ENCODE results near the gene ASB16.

ASB16 gene

DNA sequence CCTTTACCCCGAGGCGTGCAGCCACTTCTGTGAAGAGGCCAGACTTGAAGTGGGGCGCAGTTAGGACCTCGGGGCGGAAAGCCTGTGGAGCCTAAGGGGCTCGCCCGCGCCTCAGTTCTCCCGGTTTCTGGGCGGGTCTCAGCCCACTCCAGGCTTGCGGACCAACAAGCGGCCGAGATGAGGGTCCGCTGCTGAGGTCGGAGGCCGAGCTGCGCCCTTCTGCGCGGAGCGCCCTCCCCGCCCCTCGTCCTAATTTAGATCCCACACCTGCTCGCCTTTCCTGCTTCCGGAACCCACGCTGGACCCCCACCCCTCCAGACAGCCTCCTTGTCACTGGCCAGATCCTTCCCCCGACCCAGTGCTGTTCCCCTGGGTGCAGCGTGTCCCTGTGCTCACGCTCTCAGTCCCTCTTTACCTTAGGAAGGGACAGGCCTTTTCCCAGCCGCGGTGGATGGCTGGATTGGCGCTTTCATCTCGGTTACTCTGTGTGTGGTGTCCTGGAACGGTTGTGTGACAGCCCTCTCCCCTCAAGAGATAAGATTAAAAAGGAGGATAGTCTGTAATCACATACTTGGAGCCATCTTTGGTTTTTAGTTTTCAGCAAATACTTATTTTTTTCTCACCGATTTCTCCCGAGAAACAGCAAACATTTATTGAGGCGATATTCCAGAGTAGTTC, 30.1 kb downstream of the ASB16 start:
- peaks cover 32% of the 10 kb centered on the region for H3K4me1 ChIP-seq (ENCODE audit: low read depth, poor library complexity, severe bottlenecking)
- H3K79me2 ChIP-seq (ENCODE audit: insufficient read depth, low read depth): peaks cover 20% of the 10 kb centered on the region; the same call in 1 of the 2 replicates

DNA sequence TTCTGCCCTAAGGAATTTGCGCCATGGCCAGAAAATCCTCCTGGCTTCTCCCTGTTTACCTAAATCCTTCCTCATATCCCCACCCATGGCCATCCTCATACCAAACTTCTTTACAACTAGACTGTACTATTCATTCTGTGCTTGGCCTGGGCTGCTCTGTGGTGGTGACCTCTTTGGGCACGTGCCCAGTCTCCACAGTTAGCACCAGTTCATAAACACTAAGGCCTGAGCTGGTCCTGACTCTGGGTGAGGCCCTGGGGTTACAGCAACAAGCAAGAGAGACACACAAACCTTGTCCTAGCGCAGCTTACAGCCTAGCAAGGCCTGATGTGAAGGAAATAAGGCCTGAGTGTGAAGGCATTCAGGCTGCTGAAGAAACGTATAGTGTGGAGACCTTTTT, 32.3 kb downstream of the ASB16 start:
- Histone ChIP-seq H2AFZ (ENCODE audit: low read depth) (no peak overlapping the region), H3K36me3 (ENCODE audit: insufficient read depth) (no peaks in the 10 kb centered on the region; the same call in 1 of the 2 replicates), H3K27me3 (ENCODE audit: insufficient read depth, low read depth) (no peaks in the 10 kb centered on the region), H3K4me1 (ENCODE audit: low read depth, poor library complexity, severe bottlenecking) (peaks cover 25% of the 10 kb centered on the region), H3K27ac (no peak overlapping the region), H3K79me2 (ENCODE audit: insufficient read depth, low read depth) (peaks cover 9% of the 10 kb centered on the region; the same call in 1 of the 2 replicates), H3K4me2 (no peak overlapping the region), H3K4me3 (IDR thresholded peaks at IDR 0.05; ENCODE audit: insufficient read depth, low read depth, low read length) (no peak overlapping the region), H4K20me1 (ENCODE audit: insufficient read depth) (no peaks in the 10 kb centered on the region), H3K9ac (no peak overlapping the region)
- TF ChIP-seq, protein P1, sequence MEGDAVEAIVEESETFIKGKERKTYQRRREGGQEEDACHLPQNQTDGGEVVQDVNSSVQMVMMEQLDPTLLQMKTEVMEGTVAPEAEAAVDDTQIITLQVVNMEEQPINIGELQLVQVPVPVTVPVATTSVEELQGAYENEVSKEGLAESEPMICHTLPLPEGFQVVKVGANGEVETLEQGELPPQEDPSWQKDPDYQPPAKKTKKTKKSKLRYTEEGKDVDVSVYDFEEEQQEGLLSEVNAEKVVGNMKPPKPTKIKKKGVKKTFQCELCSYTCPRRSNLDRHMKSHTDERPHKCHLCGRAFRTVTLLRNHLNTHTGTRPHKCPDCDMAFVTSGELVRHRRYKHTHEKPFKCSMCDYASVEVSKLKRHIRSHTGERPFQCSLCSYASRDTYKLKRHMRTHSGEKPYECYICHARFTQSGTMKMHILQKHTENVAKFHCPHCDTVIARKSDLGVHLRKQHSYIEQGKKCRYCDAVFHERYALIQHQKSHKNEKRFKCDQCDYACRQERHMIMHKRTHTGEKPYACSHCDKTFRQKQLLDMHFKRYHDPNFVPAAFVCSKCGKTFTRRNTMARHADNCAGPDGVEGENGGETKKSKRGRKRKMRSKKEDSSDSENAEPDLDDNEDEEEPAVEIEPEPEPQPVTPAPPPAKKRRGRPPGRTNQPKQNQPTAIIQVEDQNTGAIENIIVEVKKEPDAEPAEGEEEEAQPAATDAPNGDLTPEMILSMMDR (conservative IDR thresholded peaks at IDR 0.05; ENCODE audit: low read depth, low read length): no peak

More for the DNA sequence above, 30.1 kb downstream of the ASB16 start:
- H3K27me3 ChIP-seq (ENCODE audit: insufficient read depth, low read depth): no peaks in the 10 kb centered on the region
- peak overlapping the region; percentile 53 for H3K4me3 ChIP-seq (IDR thresholded peaks at IDR 0.05; ENCODE audit: insufficient read depth, low read depth, low read length)
- H3K27ac ChIP-seq: peak overlapping the region; percentile 78
- TF ChIP-seq, protein P1 (conservative IDR thresholded peaks at IDR 0.05; ENCODE audit: low read depth, low read length): no peak
- H2AFZ ChIP-seq (ENCODE audit: low read depth): peak overlapping the region; percentile 66
- no peaks in the 10 kb centered on the region for H4K20me1 ChIP-seq (ENCODE audit: insufficient read depth)
- no peaks in the 10 kb centered on the region for H3K36me3 ChIP-seq (ENCODE audit: insufficient read depth)
- peak overlapping the region; percentile 74 for H3K9ac ChIP-seq
- peak overlapping the region; percentile 43 for H3K4me2 ChIP-seq

DNA sequence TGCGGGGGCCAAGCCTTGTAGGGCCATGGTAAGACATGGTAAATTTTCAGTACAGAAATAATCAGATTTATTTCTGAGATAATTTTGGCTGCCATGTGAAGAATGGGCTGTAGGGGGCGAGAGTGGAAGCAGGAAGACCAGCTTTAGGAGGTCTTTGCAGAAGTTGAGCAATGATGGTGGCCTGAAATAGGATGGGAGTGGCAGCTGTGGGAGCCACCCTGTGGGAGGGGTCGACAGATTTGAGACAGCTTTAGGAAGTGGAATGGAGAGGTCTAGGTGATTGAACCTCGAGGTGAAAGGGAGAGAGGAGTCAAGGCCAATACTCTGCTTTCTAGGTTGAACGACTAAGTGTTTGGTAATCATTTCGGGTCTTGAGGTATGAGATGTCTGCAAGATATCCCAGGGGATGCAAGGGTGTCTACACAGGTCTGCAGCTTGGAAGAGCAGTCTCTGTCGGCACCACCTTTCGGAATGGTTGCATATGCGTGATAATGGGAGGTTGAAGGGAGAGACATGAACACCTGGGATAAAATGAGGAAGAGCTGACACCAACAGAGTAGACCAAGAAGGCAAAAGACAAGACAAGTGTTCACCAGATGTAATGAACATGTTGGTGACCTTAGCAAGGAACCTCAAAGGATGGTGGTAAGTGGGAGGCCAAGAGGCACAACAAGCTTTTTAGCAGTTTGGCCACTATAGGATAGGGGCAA, 33.4 kb downstream of the ASB16 start:
- H4K20me1 ChIP-seq (ENCODE audit: insufficient read depth): no peaks in the 10 kb centered on the region
- no peak overlapping the region for H3K9ac ChIP-seq
- H3K4me3 ChIP-seq (IDR thresholded peaks at IDR 0.05; ENCODE audit: insufficient read depth, low read depth, low read length): no peak overlapping the region
- no peaks in the 10 kb centered on the region for H3K79me2 ChIP-seq (ENCODE audit: insufficient read depth, low read depth)
- H3K27me3 ChIP-seq (ENCODE audit: insufficient read depth, low read depth): no peaks in the 10 kb centered on the region
- H3K4me2 ChIP-seq: 0 out of 2 replicates have a peak overlapping the region, but pooled peaks have one; percentile 3
- peaks cover 20% of the 10 kb centered on the region for H3K4me1 ChIP-seq (ENCODE audit: low read depth, poor library complexity, severe bottlenecking)
- H3K36me3 ChIP-seq (ENCODE audit: insufficient read depth): no peaks in the 10 kb centered on the region; the same call in 1 of the 2 replicates
- TF ChIP-seq, protein P1 (conservative IDR thresholded peaks at IDR 0.05; ENCODE audit: low read depth, low read length): peak; percentile 96
- H3K27ac ChIP-seq: no peak overlapping the region
- H2AFZ ChIP-seq (ENCODE audit: low read depth): no peak overlapping the region

DNA sequence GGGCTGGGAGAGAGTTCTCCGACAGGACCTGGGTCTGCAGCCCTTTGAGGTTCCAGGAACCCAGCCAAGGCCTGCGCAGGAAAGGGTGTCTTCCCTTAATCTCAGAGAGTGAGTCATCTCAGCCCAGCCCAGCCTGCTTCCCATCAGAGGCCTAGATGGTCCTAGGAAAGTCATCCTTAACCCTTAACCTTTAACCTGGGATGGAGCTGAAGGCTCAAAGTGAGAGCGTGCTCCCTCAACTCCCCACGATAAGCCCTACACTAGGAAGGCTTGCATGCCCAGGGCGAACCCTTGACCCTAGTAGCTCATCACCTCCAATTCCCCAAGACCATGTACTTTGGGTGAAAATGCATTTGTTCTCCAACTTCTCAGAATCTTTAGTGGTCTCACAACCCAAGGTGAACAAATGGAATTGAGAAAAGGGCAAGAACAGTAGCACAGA, 34.0 kb downstream of the ASB16 start:
- Histone ChIP-seq H3K4me3 (IDR thresholded peaks at IDR 0.05; ENCODE audit: insufficient read depth, low read depth, low read length) (no peak overlapping the region), H3K27ac (no peak overlapping the region; the same call in 1 of the 2 replicates), H2AFZ (ENCODE audit: low read depth) (no peak overlapping the region), H3K9ac (no peak overlapping the region), H3K36me3 (ENCODE audit: insufficient read depth) (no peaks in the 10 kb centered on the region; the same call in 1 of the 2 replicates), H3K4me1 (ENCODE audit: low read depth, poor library complexity, severe bottlenecking) (peaks cover 24% of the 10 kb centered on the region), H4K20me1 (ENCODE audit: insufficient read depth) (no peaks in the 10 kb centered on the region), H3K79me2 (ENCODE audit: insufficient read depth, low read depth) (no peaks in the 10 kb centered on the region), H3K27me3 (ENCODE audit: insufficient read depth, low read depth) (no peaks in the 10 kb centered on the region), H3K4me2 (no peak overlapping the region)
- TF ChIP-seq, protein P1 (conservative IDR thresholded peaks at IDR 0.05; ENCODE audit: low read depth, low read length): no peak

Measured in KMS-11 (cell line).